Loucy (cell line): ENCODE data around the gene PDE3B.

Experiments used
- CTCF ChIP-seq: fragments of 200-600 bp; sonication (generic); conservative IDR thresholded peaks from 2 replicates; pipeline ENCODE4 v1.5.1; 2014; ENCODE audit warnings: mild to moderate bottlenecking, antibody characterized with exemption, low read length
- EZH2phosphoT487 ChIP-seq: fragments of 200-600 bp; IDR thresholded peaks from 2 replicates; pipeline ENCODE4 v1.6.1; 2018; ENCODE audit warnings: antibody characterized with exemption, mild to moderate bottlenecking, moderate library complexity, borderline replicate concordance

GRCh38 chr11:14642453-14642852 is 1.2 kb upstream of the PDE3B start:
- TF ChIP-seq CTCF (no peak), EZH2phosphoT487 (no peak)
